ENCODE data around the gene SELENON. TPM values are rescaled to one million over a fixed set of nuclear protein-coding genes. Genes with fewer than 3 reads are reported as not detected.

Gene SELENON
- total RNA-seq, 1 donor from 2014 or later: 24.9 TPM

- Histone ChIP-seq H3K27ac (no peak overlapping the region), H3F3A (ENCODE audit: low read depth) (peaks cover 6% of the 10 kb centered on the region), H3K4me3 (no peak overlapping the region), H3K9ac (no peak overlapping the region), H3K79me2 (ENCODE audit: low read depth) (no peaks in the 10 kb centered on the region), H3K36me3 (no peaks in the 10 kb centered on the region), H2AFZ (replicated peaks) (no peak overlapping the region), H4K20me1 (ENCODE audit: low read depth) (no peaks in the 10 kb centered on the region), H3K4me2 (no peak overlapping the region), H3K27me3 (no peaks in the 10 kb centered on the region), H3K9me3 (ENCODE audit: low read depth) (no peaks in the 10 kb centered on the region), H3K4me1 (peaks cover 7% of the 10 kb centered on the region)
- Mint-ChIP-seq H3K36me3 (no peaks in the 10 kb centered on the region), H3K27ac (no peak overlapping the region), H3K27me3 (ENCODE audit: insufficient read depth, low read depth) (peaks cover 18% of the 10 kb centered on the region), H3K4me3 (no peak overlapping the region), H3K9me3 (no peaks in the 10 kb centered on the region), H3K4me1 (peaks cover 55% of the 10 kb centered on the region)
- TF ChIP-seq EZH2 (IDR thresholded peaks at IDR 0.05): no peak
- no peak for TF ChIP-seq CTCF (IDR thresholded peaks at IDR 0.05)
- no peak for TF ChIP-seq EZH2phosphoT487 (IDR thresholded peaks at IDR 0.05)
- DNase-seq (ENCODE audit: low spot score): no peak
These were observed 14.5 kb upstream of the SELENON start for GRCh38 chr1:25785333-25786067.

- Histone ChIP-seq H3K4me3 (no peak overlapping the region), H3K79me2 (ENCODE audit: low read depth) (no peaks in the 10 kb centered on the region), H3K36me3 (no peaks in the 10 kb centered on the region), H3K9me3 (ENCODE audit: low read depth) (no peaks in the 10 kb centered on the region), H3F3A (ENCODE audit: low read depth) (no peaks in the 10 kb centered on the region), H3K4me1 (no peaks in the 10 kb centered on the region), H3K4me2 (no peak overlapping the region), H4K20me1 (ENCODE audit: low read depth) (no peaks in the 10 kb centered on the region), H3K27me3 (no peaks in the 10 kb centered on the region), H2AFZ (replicated peaks) (no peak overlapping the region), H3K9ac (no peak overlapping the region), H3K27ac (no peak overlapping the region)
- Mint-ChIP-seq H3K36me3 (no peaks in the 10 kb centered on the region), H3K9me3 (no peaks in the 10 kb centered on the region), H3K4me1 (peaks cover 65% of the 10 kb centered on the region), H3K27ac (peak overlapping the region; percentile 2), H3K27me3 (ENCODE audit: insufficient read depth, low read depth) (peaks cover 12% of the 10 kb centered on the region), H3K4me3 (no peak overlapping the region)
- no peak for TF ChIP-seq EZH2 (IDR thresholded peaks at IDR 0.05)
- no peak for TF ChIP-seq EZH2phosphoT487 (IDR thresholded peaks at IDR 0.05)
- no peak for TF ChIP-seq CTCF (IDR thresholded peaks at IDR 0.05)
- DNase-seq (ENCODE audit: low spot score): no peak
These were observed 12.9 kb upstream of the SELENON start for GRCh38 chr1:25786887-25787759.

- Histone ChIP-seq H3K9me3 (ENCODE audit: low read depth) (no peaks in the 10 kb centered on the region), H3K4me3 (no peak overlapping the region), H3K9ac (no peak overlapping the region), H4K20me1 (ENCODE audit: low read depth) (no peaks in the 10 kb centered on the region), H2AFZ (replicated peaks) (no peak overlapping the region), H3K4me1 (no peaks in the 10 kb centered on the region), H3K27me3 (no peaks in the 10 kb centered on the region), H3K36me3 (no peaks in the 10 kb centered on the region), H3K27ac (no peak overlapping the region), H3K4me2 (no peak overlapping the region), H3F3A (ENCODE audit: low read depth) (no peaks in the 10 kb centered on the region), H3K79me2 (ENCODE audit: low read depth) (no peaks in the 10 kb centered on the region)
- Mint-ChIP-seq H3K4me1 (peaks cover 64% of the 10 kb centered on the region), H3K27me3 (ENCODE audit: insufficient read depth, low read depth) (peaks cover 13% of the 10 kb centered on the region), H3K36me3 (no peaks in the 10 kb centered on the region), H3K27ac (no peak overlapping the region), H3K9me3 (no peaks in the 10 kb centered on the region), H3K4me3 (no peak overlapping the region)
- TF ChIP-seq CTCF (IDR thresholded peaks at IDR 0.05): no peak
- TF ChIP-seq EZH2phosphoT487 (IDR thresholded peaks at IDR 0.05): no peak
- TF ChIP-seq EZH2 (IDR thresholded peaks at IDR 0.05): no peak
- no peak for DNase-seq (ENCODE audit: low spot score)
These were observed 12.2 kb upstream of the SELENON start for GRCh38 chr1:25787760-25788166.
